HEK293 (cell line): ENCODE results near the gene PTHLH.

Source experiments
- CTCF ChIA-PET: fragments of 350-600 bp; formaldehyde crosslinking; extraction: SDS; loops from one replicate; lab custom pipeline; 2021; ENCODE audit warnings: antibody characterized with exemption; lab: Yijun Ruan, JAX
- POLR2A ChIA-PET: fragments of 300-600 bp; formaldehyde crosslinking; extraction: SDS; loops from one replicate; lab custom pipeline; 2020; ENCODE audit warnings: antibody characterized with exemption, inconsistent platforms; lab: Yijun Ruan, JAX
- H3K27ac ChIP-seq: fragments of 200-500 bp; sonication (Bioruptor generic); 2 replicates; pipeline ENCODE4 v1.5.1; 2014; ENCODE audit warnings: low read depth, low read length, control low read depth, inconsistent platforms; ENCODE audit errors: extremely low read depth
- H3K36me3 ChIP-seq, 2 experiments: fragments of 200-500 bp in 1 of 2; sonication (Bioruptor generic) in 1 of 2; 1 replicate in 1 of 2; 2 replicates in 1 of 2; pipeline ENCODE4 v1.5.1; 2014 to 2017; ENCODE audit warnings: inconsistent platforms in 2 of 2, low read length in 2 of 2; ENCODE audit not compliant: control insufficient read depth in 2 of 2, insufficient read depth in 1 of 2
- H3K4me1 ChIP-seq: fragments of 200-500 bp; sonication (Bioruptor generic); 2 replicates; pipeline ENCODE4 v1.5.1; 2014; ENCODE audit warnings: mild to moderate bottlenecking, low read length, inconsistent platforms; ENCODE audit not compliant: control insufficient read depth, insufficient read depth
- H3K4me3 ChIP-seq: 2 replicates; pipeline ENCODE4 v1.5.1; 2011; ENCODE audit warnings: low read depth, mild to moderate bottlenecking, control low read depth, low read length, moderate library complexity
- H3K9me3 ChIP-seq: fragments of 200-500 bp; sonication (Bioruptor generic); 2 replicates; pipeline ENCODE4 v1.5.1; 2014; ENCODE audit warnings: low read depth, low read length, inconsistent platforms; ENCODE audit not compliant: control insufficient read depth, insufficient read depth
- ELK4 ChIP-seq: IDR thresholded peaks from 2 replicates; pipeline ENCODE4 v1.6.1; 2011; ENCODE audit warnings: mild to moderate bottlenecking, low read depth, low read length, borderline replicate concordance
- FEZF1 ChIP-seq: fragments of 450-650 bp; formaldehyde crosslinking; IDR thresholded peaks from 2 replicates; pipeline ENCODE4 v1.5.1; 2016; ENCODE audit warnings: missing biosample characterization, missing genetic modification characterization
- KLF1 ChIP-seq: fragments of 450-650 bp; formaldehyde crosslinking; IDR thresholded peaks from 2 replicates; pipeline ENCODE4 v1.5.1; 2016; ENCODE audit warnings: missing biosample characterization, missing genetic modification characterization
- OVOL3 ChIP-seq: fragments of 450-650 bp; formaldehyde crosslinking; IDR thresholded peaks from 2 replicates; pipeline ENCODE4 v1.5.1; 2016; ENCODE audit warnings: missing biosample characterization, missing genetic modification characterization
- ZBTB6 ChIP-seq: fragments of 450-650 bp; formaldehyde crosslinking; IDR thresholded peaks from 2 replicates; pipeline ENCODE4 v1.5.1; 2017; ENCODE audit warnings: missing biosample characterization, missing genetic modification characterization
- ZFP69B ChIP-seq: fragments of 450-650 bp; formaldehyde crosslinking; IDR thresholded peaks from 2 replicates; pipeline ENCODE4 v1.5.1; 2016; ENCODE audit warnings: missing biosample characterization, missing genetic modification characterization
- ZNF138 ChIP-seq: fragments of 450-650 bp; formaldehyde crosslinking; IDR thresholded peaks from 2 replicates; pipeline ENCODE4 v1.5.1; 2016; ENCODE audit warnings: missing biosample characterization, missing genetic modification characterization, borderline replicate concordance
- ZNF148 ChIP-seq: fragments of 450-650 bp; formaldehyde crosslinking; IDR thresholded peaks from 2 replicates; pipeline ENCODE4 v1.5.0; 2017; ENCODE audit warnings: missing biosample characterization, missing genetic modification characterization, borderline replicate concordance
- ZNF155 ChIP-seq: fragments of 450-650 bp; formaldehyde crosslinking; IDR thresholded peaks from 2 replicates; pipeline ENCODE4 v1.5.1; 2016; ENCODE audit warnings: missing biosample characterization, missing genetic modification characterization
- ZNF211 ChIP-seq: fragments of 450-650 bp; formaldehyde crosslinking; IDR thresholded peaks from 2 replicates; pipeline ENCODE4 v1.5.1; 2016; ENCODE audit warnings: low read depth, missing biosample characterization, missing genetic modification characterization
- ZNF214 ChIP-seq: fragments of 450-650 bp; formaldehyde crosslinking; IDR thresholded peaks from 2 replicates; pipeline ENCODE4 v1.5.1; 2017; ENCODE audit warnings: missing biosample characterization, mild to moderate bottlenecking, missing genetic modification characterization, borderline replicate concordance
- ZNF23 ChIP-seq: fragments of 450-650 bp; formaldehyde crosslinking; IDR thresholded peaks from 2 replicates; pipeline ENCODE4 v1.5.1; 2016; ENCODE audit warnings: missing biosample characterization, missing genetic modification characterization, borderline replicate concordance
- ZNF26 ChIP-seq: fragments of 450-650 bp; formaldehyde crosslinking; IDR thresholded peaks from 2 replicates; pipeline ENCODE4 v1.5.1; 2016; ENCODE audit warnings: missing biosample characterization, missing genetic modification characterization
- ZNF302 ChIP-seq: fragments of 450-650 bp; formaldehyde crosslinking; IDR thresholded peaks from 2 replicates; pipeline ENCODE4 v1.5.1; 2016; ENCODE audit warnings: missing biosample characterization, missing genetic modification characterization, low read depth
- ZNF398 ChIP-seq: fragments of 450-650 bp; formaldehyde crosslinking; IDR thresholded peaks from 2 replicates; pipeline ENCODE4 v1.5.1; 2017; ENCODE audit warnings: missing biosample characterization, missing genetic modification characterization
- ZNF513 ChIP-seq: fragments of 450-650 bp; IDR thresholded peaks from 2 replicates; pipeline ENCODE4 v1.5.1; 2018; ENCODE audit warnings: missing biosample characterization, missing genetic modification characterization
- ZNF548 ChIP-seq: fragments of 450-650 bp; formaldehyde crosslinking; IDR thresholded peaks from 2 replicates; pipeline ENCODE4 v1.5.1; 2016; ENCODE audit warnings: missing biosample characterization, missing genetic modification characterization
- ZNF645 ChIP-seq: fragments of 450-650 bp; formaldehyde crosslinking; IDR thresholded peaks from 2 replicates; pipeline ENCODE4; 2016; ENCODE audit warnings: missing biosample characterization, missing genetic modification characterization
- ZNF660 ChIP-seq: fragments of 450-650 bp; IDR thresholded peaks from 2 replicates; pipeline ENCODE4 v1.5.1; 2018; ENCODE audit warnings: missing biosample characterization, mild to moderate bottlenecking, missing genetic modification characterization
- ZSCAN4 ChIP-seq: fragments of 450-650 bp; formaldehyde crosslinking; IDR thresholded peaks from 2 replicates; pipeline ENCODE4 v1.5.1; 2017; ENCODE audit warnings: missing biosample characterization, missing genetic modification characterization

PTHLH gene

GRCh38 chr12:27982385-27982784 is 9.9 kb upstream of the PTHLH start (continued):
- no peak for TF ChIP-seq ZNF645 (tag by site-specific recombination)

GRCh38 chr12:27981874-27982273 is 9.3 kb upstream of the PTHLH start:
- TF ChIP-seq ZNF302 (tag by site-specific recombination) (no peak), ZBTB6 (no peak), ZNF398 (tag by site-specific recombination) (no peak), ZNF155 (tag by site-specific recombination) (no peak), ELK4 (no peak), ZNF211 (tag by site-specific recombination) (no peak), FEZF1 (no peak), ZNF513 (tag by site-specific recombination) (no peak), ZNF548 (tag by site-specific recombination) (no peak), ZNF138 (tag by site-specific recombination) (no peak), KLF1 (tag by site-specific recombination) (no peak), ZNF23 (tag by site-specific recombination) (no peak), ZSCAN4 (tag by site-specific recombination) (no peak)
- H3K36me3 ChIP-seq = no peaks in the 10 kb centered on the region
- ChIA-PET POLR2A (no interaction called here), CTCF (no interaction called here)
- H3K27ac ChIP-seq = no peak overlapping the region
- H3K9me3 ChIP-seq = no peaks in the 10 kb centered on the region
- H3K4me1 ChIP-seq = no peaks in the 10 kb centered on the region
- no peak overlapping the region for H3K4me3 ChIP-seq

- H3K4me3 ChIP-seq = no peak overlapping the region
- no peaks in the 10 kb centered on the region for H3K36me3 ChIP-seq
- no peaks in the 10 kb centered on the region for H3K9me3 ChIP-seq
- CTCF ChIA-PET = no interaction called here
- no peak overlapping the region for H3K27ac ChIP-seq
- H3K4me1 ChIP-seq = no peaks in the 10 kb centered on the region
- POLR2A ChIA-PET = no interaction called here
- TF ChIP-seq ZNF214 (tag by site-specific recombination) (no peak), OVOL3 (tag by site-specific recombination) (no peak), ZNF148 (tag by site-specific recombination) (no peak), ZFP69B (tag by site-specific recombination) (no peak), ZNF660 (tag by site-specific recombination) (no peak), ZNF26 (no peak)
Observed at GRCh38 chr12:27979145-27979544, 6.6 kb upstream of the PTHLH start.
